ACHN (cell line): ENCODE results near the gene MOV10L1.
"Not testable (repeated sequence)": the region's sequence is repeated elsewhere in the genome, so short reads cannot be mapped to it uniquely, and the experiment has no call there.

ENCODE experiments used
- DNase-seq: peaks from one replicate; pipeline ENCODE4 v3.0.0-alpha.2; 2015
- in situ Hi-C: cut with HindIII; loops from 2 replicates; pipeline ENCODE4 v1.10.0; 2017; ENCODE audit warnings: low sequenced_read_pairs, low pct_ligation_motif_present, low pct_unique_long_range_greater_than_20kb

Gene MOV10L1

DNA sequence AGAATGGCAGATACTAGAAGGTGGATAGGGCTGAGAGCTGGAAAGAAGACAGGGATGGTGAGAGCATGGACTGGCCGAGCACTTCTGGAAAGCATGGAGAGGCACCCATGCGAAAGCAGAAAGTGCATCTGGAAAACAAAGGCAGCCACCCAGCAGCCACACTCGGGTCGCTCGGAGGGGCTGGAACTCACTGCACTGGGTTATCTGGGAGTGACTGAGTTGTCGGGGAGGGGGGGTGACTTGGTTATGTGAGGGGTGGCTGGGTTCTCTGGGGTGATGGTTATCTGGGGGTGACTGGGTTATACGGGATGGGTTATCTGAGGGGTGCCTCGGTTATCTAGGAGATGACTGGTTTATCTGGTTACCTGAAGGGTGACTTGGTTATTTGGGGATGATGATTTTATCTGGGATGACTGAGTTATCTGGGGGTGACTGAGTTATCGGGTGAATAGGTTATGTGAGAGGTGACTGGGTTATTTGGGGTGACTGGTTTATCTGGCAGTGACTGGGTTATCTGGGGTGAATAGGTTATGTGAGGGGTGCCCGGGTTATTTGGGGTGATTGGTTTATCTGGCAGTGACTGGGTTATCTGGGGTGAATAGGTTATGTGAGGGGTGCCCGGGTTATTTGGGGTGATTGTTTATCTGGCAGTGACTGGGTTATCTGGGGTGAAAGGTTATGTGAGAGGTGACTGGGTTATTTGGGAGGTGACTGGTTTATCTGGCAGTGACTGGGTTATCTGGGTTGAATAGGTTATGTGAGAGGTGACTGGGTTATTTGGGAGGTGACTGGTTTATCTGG is 78.1 kb downstream of the MOV10L1 start:
- no peak for DNase-seq
- in situ Hi-C loops: no loop called here

DNA sequence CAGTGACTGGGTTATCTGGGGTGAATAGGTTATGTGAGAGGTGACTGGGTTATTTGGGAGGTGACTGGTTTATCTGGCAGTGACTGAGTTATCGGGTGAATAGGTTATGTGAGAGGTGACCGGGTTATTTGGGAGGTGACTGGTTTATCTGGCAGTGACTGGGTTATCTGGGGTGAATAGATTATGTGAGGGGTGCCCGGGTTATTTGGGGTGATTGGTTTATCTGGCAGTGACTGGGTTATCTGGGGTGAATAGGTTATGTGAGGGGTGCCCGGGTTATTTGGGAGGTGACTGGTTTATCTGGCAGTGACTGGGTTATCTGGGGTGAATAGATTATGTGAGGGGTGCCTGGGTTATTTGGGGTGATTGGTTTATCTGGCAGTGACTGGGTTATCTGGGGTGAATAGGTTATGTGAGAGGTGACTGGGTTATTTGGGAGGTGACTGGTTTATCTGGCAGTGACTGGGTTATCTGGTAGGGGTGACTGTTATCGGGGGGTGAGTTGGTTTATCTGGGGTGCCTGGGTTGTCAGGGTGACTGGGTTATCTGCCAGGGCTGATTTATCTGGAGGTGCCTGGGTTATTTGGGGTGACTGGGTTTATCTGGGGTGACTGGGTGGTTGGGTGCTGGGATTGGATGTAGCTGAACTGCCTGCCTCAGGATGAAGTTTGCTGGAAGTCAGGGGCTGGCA is 78.8 kb downstream of the MOV10L1 start:
- in situ Hi-C loops, DNase-seq: not testable (repeated sequence)

DNA sequence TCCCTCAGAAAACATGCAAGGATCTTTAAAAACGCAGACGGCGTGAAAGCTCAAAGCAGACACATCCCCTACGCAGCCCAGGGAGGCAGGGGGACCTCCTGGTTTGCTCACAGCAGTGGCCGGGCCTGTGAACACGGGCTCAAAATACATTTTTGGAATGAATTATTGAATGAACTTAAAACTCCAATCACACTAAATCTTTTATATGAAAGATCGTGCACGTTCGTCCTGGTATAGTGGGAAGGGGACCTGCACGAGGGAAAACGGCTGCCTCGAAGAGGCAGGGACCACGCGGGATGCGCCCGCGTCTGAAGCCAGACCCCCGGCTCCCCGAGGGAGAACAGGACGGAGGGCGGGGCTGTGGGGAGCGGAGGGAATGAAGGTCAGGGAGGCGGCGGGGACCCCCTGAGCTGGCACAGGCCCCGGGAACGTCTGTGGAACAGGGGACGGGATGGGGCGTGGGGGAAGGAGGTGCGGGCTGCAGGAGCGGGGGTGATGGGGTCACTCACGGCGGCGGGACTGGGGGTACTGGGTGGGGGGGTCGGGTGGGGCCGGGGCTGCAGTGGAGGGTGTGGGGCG is 79.5 kb downstream of the MOV10L1 start:
- DNase-seq: no peak
- in situ Hi-C loops: no loop called here

DNA sequence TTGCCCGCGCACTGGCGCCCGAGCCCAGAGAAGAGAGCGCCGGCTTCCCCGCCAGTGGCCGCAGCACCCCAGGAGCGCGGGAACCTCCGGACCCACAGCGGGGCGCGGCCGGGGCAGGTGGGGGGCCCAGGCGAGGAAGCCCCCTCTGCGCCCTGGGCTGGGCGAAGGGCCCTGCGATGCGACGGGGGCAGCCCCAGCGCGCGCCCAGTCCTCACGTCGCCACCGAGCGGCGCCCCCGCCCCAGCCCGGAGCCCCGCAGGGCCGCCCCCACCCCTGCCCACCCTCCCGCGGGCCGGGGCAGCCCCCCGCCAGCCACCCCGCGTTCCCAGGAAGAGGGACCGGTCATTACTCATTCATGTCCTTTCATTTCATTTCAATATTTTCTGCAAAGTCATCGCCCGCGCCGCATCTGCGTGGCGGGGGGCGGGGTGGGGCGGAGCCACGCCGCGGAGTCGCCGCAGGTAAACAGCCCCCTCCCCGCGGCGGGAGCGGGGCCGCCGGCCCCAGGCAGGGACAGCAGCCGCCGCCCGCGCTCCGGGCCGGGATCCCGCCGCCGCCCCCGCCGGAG is 80.1 kb downstream of the MOV10L1 start:
- in situ Hi-C loops: no loop called here
- DNase-seq: peak; percentile 20

DNA sequence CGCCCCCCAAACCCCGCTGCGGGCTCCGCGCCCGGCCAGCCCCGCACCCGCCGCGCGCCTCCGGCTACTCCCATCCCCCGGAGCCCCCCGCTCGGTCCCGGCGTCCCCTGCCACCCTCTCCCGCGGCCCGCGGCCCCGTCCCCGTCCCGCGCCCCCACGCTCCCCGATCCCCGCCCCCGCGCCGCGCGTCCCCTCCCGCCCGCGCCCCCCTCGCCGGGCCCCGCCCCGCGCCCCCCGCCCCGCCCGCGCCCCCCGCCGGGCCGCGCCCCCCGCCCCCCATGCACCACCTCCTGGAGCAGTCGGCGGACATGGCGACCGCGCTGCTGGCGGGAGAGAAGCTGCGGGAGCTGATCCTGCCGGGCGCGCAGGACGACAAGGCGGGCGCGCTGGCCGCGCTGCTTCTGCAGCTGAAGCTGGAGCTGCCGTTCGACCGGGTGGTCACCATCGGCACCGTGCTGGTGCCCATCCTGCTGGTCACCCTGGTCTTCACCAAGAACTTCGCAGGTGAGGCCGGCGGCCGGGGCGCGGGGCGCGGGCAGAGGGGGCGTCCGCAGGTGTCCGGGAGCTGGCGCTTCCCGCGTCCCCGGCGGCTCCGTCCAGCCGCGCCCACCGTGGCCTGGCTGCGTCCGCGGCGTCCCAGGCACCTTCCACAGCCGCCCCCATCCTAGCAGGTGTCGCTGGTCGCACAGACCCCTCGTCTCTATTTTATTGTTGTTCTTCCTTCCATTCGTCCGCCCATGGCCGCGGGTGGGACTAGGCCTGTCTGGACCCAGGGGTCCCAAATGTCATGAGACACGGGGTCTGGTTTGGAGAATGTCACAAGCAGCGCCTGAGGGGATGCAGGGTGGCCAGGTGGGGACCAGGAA is 80.9 kb downstream of the MOV10L1 start, which contains the start of gene PANX2:
Gene PANX2, plus strand, starts transcription at position 279 of the 866 bp plus-strand sequence. Its CDS starts 0 bp downstream, at position 279.
- DNase-seq: no peak
- in situ Hi-C loops: no loop called here

DNA sequence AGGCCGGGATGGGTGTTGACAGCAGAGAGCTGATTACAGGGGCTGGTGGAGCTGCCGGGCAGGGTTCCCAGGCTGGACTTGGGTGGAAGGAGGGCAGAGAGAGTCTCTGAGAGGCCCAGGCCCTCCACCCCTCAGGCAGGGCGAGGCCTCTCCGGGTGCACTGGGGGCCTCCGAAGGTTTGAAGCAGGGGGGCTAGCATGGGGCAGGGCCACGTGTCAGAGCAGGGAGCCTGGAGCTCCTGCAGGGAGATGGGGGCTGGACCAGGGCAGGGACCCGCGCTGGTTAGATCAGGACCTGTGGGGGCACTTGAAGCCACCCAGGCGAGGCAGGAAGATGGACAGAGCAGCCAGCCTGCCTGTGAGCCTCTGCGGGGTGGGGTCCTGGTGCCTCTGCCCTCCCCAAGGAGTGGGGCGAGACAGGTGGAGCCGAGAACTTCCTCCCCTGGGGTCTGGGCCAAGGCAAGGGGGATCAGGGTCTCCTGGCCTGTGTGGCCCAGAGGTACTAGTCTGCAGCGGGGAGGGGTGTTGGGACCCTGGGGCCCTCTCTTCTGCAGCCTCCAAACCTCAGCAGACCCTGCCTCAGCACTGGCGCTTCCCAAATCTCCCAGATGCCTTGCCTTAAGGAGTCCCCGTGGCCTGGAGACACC is 81.6 kb downstream of the MOV10L1 start:
- no peak for DNase-seq
- in situ Hi-C loops: no loop called here

DNA sequence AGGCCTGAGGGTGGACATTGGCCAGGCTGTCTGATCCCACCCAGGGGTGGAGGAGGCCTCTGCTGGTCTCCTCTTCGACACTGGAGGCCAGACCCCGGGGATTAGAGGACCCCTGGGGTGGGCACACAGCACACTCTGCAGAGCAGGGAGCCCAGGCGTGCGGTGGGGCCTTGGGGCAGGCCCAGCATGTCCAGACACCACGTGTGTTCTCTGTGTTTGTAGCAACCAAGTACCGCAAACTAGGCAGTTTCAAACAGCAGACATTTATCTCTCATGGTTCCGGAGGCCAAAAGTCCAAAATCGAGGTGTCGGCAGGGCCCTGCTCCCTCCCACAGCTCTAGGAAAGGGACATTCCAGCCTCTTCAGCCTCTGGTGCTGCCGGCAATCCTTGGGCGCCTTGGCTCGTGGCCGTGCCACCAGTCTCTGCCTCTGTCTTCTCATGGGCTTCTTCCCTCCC is 82.2 kb downstream of the MOV10L1 start:
- no peak for DNase-seq
- in situ Hi-C loops: no loop called here

DNA sequence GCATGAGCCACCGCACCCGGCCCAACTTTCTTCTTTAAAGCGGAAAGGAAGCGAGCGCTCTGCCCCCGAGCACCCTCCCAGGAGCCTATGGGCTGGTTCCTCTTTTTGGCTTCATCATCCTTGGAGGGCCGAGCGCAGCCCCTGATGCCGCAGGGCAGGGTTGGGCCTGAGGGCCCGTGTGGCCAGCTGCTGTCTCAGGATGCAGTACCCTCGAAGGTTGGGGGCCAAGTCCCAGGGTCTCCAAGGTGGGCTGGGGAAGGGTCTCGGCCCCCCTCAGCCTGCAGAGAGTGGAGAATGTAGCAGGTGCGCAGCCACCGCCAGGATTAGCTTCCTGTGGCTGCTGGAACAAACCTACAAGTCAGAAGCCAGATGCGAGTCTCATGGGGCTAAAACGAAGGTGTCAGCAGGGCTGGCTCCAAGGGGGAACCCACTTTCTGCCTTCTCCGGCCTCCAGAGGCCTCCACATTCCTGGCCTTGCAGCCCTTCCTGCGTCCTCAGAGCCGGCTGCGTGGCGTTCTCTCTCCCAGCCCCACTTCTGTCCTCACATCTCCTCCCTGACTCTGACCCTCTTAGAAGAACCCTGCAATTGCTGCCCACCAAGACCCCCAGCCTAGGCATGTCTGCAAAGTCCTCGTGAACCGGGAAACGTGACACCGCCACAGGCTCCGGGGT is 83.6 kb downstream of the MOV10L1 start:
- no peak for DNase-seq
- in situ Hi-C loops: no loop called here

DNA sequence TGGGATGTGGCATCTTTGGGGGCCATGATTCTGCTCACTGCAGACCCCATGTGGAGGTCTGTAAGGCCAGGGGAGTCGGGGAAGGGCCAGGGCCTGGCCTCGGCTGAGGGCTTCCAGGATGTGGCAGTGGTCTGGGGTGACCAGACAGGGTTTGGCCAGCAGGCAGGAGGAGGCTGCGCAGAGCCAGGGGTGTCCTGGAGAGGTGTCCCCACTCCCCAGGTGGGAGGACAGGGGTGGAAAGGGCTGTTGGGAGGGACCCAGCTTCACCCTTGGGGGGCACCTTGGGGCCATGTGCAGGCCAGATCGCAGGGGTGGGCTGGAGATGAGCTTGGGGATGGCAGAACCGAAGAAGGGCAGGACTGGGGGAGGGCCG is 84.2 kb downstream of the MOV10L1 start:
- DNase-seq: no peak
- in situ Hi-C loops: no loop called here

DNA sequence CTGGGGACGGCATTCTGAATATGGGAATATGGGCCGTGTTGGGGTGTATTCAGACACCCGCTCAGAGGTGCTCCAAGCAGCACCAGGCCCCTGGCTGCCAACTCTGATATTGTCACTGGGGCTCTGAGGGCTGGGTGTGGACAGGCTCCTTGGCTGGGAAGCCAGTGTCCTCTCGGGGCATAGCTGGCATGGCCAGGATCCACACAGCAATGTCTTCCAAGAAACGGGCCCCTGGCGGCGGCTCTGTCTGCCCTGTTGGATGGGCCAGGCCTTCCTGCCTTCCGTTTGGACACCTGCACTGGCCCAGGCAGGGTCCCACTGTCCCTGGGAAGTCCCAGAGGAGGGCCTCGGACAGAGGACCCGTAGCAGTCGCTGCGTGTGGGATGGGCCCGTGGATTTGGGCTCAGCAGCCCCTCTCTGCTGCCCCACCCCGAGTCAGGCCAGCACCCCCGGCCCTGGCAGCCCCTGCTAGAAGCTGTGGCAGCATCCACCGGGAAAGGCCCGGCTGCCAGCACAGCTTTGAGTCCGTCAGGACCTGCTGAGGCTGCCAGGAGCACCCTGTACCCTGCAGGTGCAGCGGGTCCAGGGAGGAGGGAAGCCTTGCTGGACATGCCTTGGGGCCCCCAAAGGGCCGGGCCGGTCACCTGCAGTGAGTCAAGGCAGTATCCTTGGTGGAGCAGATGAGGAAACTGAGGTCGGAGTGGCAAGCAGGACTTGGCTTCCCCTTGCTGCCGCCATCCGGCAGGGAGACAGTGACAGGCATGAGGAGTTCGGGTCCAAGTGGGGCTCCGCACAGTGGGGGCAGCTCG is 84.8 kb downstream of the MOV10L1 start:
- no peak for DNase-seq
- in situ Hi-C loops: no loop called here

DNA sequence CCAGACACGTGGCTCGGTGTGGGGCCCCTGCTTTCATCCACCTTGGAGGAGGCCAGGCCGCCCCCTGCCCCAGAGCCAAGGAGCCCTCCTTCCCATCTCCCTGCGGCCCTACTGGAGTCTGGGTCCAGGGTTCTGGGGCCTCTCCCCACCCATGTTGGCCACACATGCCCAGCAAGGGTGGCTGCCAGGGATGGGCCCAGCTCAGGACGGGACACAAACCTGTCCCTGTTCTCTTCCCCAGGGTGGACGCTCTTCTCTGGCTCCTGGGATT is 85.3 kb downstream of the MOV10L1 start:
- in situ Hi-C loops: no loop called here
- DNase-seq: no peak

DNA sequence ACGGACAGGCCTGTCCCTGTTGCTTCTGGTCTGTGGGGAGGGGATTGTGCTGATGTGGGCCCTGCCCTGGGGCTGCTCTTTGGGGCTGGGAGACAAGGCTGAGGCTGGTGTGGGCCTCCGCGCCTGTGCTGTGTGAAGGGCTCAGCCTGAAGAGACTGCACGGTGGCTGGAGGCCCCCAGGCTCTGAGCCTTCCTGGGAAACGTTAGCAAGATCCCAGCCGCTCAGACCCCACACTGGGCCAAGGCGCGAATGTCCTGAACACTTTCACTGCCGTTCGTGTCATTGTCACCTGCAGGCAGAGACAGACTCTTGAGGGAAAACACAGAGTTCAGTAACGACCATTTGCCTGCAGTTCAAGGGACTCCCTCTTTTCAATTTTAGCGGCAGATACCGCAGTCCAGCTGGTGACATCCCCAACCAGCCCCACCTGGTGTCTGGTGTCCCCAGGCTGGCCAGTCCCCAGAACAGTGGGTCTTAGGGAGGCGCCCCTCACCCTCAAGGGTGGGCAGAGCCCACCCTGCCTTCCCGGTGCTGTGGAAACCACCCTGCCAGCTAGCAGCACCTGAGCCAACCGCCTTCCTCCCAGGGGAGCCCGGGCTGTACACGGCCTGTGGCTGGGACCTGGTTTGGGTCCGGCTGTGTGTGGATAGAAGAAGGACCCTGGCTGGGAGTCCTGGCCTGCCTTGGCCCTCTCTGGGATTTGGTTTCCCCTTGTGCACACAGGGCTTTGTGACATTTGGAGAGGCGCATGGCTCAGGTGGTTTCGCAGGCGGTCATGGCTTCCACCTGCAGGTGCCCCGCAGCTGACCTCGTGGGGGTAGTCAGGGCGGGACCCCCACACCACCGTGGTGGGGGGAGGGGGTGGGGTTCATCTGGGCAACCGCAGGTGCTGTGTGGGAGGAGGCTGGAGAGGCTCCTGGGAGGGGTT is 86.4 kb downstream of the MOV10L1 start:
- no peak for DNase-seq
- in situ Hi-C loops: no loop called here

DNA sequence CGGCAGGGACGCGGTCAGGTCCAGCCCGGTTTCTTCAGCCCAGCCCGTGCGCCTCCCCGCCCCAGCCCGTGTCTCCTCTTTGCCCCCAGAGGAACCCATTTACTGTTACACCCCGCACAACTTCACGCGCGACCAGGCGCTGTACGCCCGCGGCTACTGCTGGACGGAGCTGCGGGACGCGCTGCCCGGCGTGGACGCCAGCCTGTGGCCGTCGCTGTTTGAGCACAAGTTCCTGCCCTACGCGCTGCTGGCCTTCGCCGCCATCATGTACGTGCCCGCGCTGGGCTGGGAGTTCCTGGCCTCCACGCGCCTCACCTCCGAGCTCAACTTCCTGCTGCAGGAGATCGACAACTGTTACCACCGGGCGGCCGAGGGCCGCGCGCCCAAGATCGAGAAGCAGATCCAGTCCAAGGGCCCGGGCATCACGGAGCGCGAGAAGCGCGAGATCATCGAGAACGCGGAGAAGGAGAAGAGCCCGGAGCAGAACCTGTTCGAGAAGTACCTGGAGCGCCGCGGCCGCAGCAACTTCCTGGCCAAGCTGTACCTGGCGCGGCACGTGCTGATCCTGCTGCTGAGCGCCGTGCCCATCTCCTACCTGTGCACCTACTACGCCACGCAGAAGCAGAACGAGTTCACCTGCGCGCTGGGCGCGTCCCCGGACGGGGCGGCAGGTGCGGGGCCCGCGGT is 87.2 kb downstream of the MOV10L1 start:
- in situ Hi-C loops: no loop called here
- DNase-seq: no peak

DNA sequence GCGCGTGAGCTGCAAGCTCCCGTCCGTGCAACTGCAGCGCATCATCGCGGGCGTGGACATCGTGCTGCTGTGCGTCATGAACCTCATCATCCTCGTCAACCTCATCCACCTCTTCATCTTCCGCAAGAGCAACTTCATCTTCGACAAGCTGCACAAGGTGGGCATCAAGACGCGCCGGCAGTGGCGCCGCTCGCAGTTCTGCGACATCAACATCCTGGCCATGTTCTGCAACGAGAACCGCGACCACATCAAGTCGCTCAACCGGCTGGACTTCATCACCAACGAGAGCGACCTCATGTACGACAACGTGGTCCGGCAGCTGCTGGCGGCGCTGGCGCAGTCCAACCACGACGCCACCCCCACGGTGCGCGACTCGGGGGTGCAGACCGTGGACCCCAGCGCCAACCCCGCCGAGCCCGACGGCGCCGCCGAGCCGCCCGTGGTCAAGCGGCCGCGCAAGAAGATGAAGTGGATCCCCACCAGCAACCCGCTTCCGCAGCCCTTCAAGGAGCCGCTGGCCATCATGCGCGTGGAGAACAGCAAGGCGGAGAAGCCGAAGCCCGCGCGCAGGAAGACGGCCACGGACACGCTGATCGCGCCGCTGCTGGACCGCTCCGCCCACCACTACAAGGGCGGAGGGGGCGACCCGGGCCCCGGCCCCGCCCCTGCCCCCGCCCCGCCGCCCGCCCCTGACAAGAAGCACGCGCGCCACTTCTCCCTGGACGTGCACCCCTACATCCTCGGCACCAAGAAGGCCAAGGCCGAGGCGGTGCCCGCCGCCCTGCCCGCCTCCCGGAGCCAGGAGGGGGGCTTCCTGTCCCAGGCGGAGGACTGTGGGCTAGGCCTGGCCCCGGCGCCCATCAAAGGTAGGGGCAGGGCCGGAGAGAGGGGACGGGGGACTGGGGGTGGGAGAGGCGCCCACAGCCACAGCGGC is 88.0 kb downstream of the MOV10L1 start:
- no peak for DNase-seq
- in situ Hi-C loops: no loop called here

DNA sequence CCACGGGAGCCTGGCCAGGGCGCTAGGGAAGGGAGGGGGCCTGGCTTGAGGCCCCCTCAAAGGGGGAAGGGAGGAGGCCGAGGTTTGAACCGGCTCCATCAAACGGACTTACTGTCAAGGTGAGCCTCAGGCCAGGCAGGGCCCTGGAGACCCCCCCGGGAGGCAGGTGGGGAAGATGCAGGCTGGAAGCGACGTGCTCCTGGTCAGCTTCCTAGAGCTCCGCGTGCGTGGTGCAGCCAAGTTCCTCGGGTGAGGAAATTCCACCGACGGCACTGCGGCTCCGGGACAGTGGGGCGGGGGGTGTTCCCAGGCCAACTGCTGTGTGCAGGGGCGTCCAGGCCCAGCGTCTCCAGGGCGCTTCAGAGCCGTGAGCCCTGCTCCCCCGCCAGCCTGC is 88.7 kb downstream of the MOV10L1 start:
- in situ Hi-C loops: no loop called here
- no peak for DNase-seq
